Ramos (cell line): ENCODE data around the gene GAS6.
"Not testable (repeated sequence)": the region's sequence is repeated elsewhere in the genome, so short reads cannot be mapped to it uniquely, and the experiment has no call there.

ENCODE experiments used
- in situ Hi-C: fragments of 300-500 bp; cut with MboI; formaldehyde crosslinking; loops from one replicate; pipeline ENCODE4 v1.14.3; 2022; ENCODE audit warnings: low sequenced_read_pairs; ENCODE audit not compliant: unreplicated experiment

Gene GAS6

DNA sequence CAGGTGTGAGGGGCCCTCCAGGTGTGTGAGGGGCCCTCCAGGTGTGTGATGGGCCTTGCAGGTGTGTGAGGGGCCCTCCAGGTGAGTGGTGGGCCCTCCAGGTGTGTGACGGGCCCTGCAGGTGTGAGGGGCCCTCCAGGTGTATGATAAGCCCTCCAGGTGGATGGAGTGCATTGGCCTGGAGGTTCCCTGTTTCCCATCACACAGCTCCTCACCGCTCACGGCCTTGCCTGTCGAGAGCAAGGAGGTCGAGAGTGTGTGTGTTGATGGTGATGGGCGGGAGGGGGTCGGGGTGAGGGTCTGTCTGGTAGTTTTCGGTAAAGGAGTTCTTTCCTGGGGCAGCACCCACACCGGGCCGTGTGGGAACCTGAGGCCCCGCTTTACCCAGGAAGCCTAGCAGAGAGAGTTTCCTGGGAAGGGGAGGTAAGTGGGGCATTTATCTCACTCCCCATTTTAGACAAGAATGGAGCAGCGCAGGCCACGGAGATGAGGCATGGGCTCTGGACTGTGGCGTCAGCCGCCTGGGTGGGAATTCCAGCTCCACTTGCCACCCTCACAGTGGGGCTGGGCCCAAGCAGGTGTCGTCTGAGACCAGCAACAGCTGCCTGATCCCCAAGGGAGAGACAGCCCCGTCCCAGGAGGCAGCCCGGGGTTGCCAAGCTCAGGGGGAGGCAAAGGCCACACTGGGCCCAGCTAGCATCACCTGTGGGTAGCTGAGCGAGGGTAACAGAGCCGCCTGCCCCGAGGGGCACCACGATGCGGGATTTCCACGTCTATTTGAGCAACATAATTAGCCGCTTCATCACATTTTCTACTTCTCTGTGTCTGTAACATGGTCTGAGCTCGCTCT is 10.9 kb upstream of the GAS6 start:
- in situ Hi-C loops, result no loop called here

DNA sequence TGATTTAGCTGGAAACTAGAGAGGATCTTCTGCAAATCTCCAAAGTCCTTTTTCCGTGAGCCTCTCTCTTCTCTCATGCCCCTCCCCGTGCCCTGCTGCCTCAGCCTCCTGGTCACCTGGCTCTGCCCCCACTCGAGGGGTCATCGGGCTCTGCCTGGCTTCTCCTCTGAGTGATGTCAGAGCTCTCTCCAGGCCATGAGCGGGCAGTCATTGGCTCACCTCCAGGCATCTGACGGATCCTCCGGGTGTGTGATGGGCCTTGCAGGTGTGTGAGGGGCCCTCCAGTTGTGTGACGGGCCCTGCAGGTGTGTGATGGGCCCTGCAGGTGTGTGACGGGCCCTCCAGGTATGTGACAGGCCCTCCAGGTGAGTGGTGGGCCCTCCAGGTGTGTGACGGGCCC is 10.3 kb upstream of the GAS6 start:
- in situ Hi-C loops, result no loop called here

DNA sequence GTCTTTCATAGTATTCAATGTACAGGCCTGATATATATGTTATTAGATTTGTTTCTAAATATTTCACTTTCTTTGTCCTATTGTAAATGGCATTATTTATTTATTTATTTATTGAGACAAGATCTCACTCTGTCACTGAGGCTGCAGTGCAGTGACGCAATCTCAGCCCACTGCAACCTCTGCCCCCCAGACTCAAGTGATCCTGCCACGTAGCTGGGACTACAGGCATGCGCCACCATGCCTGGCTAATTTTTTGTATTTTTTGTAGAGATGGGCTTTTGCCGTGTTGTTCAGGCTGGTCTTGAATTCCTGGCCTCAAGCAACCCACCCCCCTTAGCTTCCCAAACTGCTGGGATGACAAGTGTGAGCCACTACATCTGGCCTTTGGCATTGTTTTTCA is 5.4 kb upstream of the GAS6 start:
- in situ Hi-C loops, result no loop called here

DNA sequence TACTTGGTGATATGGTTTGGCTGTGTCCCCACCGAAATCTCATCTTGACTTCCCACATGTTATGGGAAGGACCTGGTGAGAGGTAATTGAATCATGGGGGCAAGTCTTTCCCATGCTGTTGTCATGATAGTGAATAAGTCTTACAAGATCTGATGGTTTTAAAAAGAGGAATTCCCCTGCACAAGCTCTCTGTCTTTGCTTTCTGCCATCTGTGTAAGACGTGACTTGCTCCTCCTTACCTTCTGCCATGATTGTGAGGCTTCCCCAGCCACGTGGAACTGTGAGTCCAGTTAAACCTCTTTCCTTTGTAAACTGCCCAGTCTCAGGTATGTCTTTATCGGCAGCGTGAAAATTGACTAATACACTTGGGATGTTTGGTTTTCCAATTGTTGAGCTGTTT is 4.0 kb upstream of the GAS6 start:
- in situ Hi-C loops, result not testable (repeated sequence)

DNA sequence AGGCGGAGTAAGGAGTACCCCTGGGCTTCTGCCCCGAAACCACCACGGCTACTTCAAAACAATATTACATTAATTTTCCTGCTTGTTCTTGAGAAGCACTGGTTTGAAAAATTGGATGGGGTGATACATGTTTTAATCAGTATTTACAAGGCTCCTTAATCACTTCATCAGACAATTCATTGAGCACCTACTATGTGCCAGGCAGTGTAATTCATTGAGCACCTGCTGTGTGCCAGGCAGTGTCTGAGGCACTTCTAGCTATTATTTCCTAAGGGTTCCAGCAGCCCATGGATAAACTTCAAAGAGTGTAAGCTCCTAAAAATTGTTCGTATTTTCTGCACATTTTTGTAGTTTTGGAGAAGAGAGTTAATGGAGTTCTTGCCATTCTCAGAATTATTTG is 1.6 kb upstream of the GAS6 start:
- in situ Hi-C loops, result no loop called here

DNA sequence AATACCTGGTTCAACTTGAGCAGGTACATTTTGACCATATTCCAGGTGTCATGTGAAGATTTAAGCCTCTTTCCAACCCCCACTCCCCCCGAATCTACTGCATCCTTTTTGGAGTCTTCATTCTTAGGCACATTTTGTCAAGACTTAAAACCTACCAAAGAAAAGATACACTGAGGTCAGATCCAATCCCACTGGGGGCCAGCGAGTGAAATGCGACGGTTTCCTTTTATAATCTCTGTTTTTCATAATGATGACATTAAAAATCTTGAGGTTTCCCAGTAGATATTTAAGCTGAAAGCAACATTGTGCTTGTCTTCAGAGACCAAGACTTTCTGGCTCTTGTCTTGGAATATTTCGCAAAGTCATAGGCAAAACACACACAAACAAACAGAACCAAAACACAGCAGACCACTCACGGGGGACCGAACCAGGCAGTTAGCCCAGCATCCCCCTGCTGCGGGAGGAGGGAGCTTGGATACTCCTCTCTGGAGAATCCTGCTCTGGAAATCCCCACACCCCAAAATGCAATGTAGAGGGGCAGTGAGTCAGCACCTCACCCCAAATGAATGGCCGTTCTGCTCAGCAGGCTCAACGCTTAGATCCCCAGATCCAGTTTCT is 506 bp upstream of the GAS6 start:
- in situ Hi-C loops, result no loop called here

GRCh38 chr13:113862931-113863523 is 849 bp downstream of the GAS6 start:
- in situ Hi-C loops, result no loop called here

GRCh38 chr13:113862191-113862930 is 1.5 kb downstream of the GAS6 start:
- in situ Hi-C loops, result no loop called here

DNA sequence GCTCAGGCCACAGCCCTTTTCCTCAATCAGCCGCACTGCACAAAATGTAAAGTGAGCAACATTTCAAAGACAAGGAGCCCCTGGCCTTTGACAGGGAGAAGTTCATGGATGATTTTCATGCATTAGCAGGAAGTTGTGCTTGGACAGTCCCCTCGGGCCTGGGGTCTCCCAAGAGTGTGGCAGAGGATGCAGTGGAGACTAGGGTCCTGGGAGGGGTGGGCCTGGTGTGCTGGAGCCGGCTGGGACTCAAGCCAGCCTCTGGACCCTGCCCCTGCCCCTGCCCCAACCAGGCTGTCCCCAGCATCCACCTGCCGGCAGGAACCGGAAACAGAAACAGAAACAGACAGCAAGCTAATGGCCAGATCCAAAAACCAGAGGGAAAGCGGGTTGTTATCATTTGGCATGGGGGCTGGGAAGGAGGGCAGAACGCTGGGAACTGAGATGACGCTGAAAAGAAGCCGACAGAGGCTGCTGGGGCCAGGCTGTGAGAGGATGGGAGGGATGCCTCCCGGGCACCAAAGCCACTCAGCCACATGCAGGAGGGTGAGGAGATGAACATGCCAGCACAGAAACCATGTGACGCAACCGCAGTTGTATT is 2.3 kb downstream of the GAS6 start:
- in situ Hi-C loops, result no loop called here

- in situ Hi-C loops, result no loop called here
Measured at GRCh38 chr13:113860665-113861432, 3.0 kb downstream of the GAS6 start.

GRCh38 chr13:113860051-113860664 is 3.7 kb downstream of the GAS6 start:
- in situ Hi-C loops, result no loop called here

- in situ Hi-C loops, result no loop called here
Measured at GRCh38 chr13:113859311-113860050, 4.4 kb downstream of the GAS6 start.

GRCh38 chr13:113857531-113858195 is 6.2 kb downstream of the GAS6 start:
- in situ Hi-C loops, result no loop called here

GRCh38 chr13:113856716-113857065 is 7.2 kb downstream of the GAS6 start:
- in situ Hi-C loops, result no loop called here

GRCh38 chr13:113855931-113856715 is 7.8 kb downstream of the GAS6 start:
- in situ Hi-C loops, result no loop called here

DNA sequence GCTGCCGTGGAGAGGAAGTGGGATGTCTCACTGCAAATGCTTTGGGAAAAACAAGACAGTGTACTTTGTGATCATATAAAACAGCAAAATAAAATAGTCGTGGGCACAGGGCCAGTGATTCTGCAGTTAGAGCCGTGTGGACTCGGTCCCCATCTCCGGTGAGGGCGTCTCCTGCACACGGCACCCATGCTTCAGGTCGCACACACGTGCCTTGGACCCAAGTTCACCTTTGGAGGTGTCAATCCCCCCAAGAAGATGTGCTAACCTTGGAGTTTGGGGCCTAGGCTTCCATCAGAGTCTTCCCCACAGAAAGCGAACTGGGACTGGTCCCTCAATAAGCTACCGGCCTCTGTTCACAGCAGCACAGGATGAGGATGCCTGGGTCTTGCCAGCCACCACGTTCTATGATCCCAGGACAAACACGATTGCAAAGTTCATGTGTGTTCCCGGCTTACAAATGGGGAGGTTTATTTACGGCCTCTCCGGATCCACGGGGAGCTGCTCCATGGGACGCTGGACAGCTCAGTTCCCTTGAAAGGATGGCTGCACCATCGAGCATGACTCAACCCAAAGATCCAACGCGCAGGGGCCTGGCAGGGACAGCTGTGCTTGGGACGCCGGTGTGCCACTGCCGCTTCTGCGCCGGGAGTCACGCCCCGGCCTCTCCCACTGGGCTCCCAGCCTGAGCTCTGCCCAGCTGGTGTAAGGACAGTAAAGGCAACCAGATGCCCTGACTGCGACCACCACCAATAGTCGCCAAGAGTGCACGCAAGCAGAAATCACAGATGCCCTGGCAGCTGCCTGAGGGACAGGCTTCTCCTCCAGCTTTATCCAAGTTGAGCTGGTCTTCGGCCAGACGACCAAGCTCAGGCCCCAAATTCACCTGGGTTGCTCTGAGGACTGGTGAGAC is 8.6 kb downstream of the GAS6 start:
- in situ Hi-C loops, result no loop called here
